Heart left ventricle (tissue), 13 donors: Measurements from ENCODE around the gene RGS16.

Experiments used
- POLR2A ChIP-seq, 2 donors: fragments of 450-650 bp; IDR thresholded peaks; one replicate each; pipeline ENCODE4 v1.6.1; 2017; ENCODE audit warnings: antibody characterized with exemption in 2 of 2, mild to moderate bottlenecking in 2 of 2, moderate library complexity in 2 of 2
- TF ChIP-seq, protein P1 (sequence below), 12 donors: fragments of 200-600 bp; sonication (generic) in 4 of 12; IDR thresholded peaks; one replicate each; pipeline versions ENCODE4 v1.5.0 to v1.8.0; 2018 to 2022; ENCODE audit warnings: antibody characterized with exemption in 12 of 12, mild to moderate bottlenecking in 5 of 12
- donor health status: ischemic (EF 13 %, LVEDD 7.1; RV severe dilation, severe dysfunction).
- donor health status: DM: no; HTN: yes; CAD: no.
- donor health status: DM: no; HTN: no; CAD: no.
- donor health status: ischemic (EF 25% LVEDD 6.9; RV normal size, moderate dysfunction).
- donor health status: ischemic (EF 25% LVEDD 5.7; RV mildly dilated, moderate dysfunction).
- donor health status: ischemic (EF 35%, LVEDD 5.7; RV mildly dilated, moderate dysfunction).
- donor health status: nonischemic (EF 11% LVEDD 7.7; RV severe dilation, severe dysfunction).
- donor health status: DM: yes; HTN: yes; CAD: no.
- donor health status: PGD.
- donor health status: ischemic (EF 29% LVEDD 5.4; RV normal size, mild dysfunction).
- donor health status: nonischemic (EF 23%, LVEDD 6.1; RV moderate dilation, normal function).

DNA sequence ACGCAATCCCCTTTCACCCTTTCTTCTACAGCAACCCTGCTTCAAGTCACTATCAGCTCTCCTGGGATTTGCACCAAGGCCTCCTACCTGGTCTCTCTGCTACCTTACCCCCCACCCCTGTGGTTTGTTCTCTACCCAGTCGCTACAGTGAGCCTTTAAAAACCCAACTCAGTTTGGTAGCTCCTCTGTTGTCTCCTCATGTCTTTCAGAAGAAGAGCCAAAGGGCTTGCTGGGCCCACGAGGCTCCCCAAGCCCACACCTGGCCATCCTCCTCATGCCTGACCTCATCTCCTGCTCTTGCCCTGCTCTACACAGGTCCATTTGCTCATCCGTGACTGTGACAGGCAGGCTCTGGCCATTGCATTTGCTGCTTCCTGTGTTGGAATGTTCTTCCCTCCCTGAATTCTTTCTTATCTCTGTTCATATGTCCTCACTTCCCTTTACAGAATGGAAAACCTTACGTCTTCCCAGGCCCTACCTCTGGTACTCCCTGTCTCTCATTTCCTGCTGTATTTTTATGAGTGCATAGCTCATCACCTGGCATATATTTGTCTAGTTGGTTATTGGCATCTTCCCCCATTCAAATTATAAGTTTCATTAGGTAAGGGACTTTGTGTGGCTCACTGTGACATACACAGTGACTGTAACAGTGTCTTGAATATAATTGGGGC lies 3.3 kb downstream of the RGS16 start:
- TF ChIP-seq POLR2A (IDR thresholded peaks at IDR 0.05): no peak
- TF ChIP-seq, protein P1, sequence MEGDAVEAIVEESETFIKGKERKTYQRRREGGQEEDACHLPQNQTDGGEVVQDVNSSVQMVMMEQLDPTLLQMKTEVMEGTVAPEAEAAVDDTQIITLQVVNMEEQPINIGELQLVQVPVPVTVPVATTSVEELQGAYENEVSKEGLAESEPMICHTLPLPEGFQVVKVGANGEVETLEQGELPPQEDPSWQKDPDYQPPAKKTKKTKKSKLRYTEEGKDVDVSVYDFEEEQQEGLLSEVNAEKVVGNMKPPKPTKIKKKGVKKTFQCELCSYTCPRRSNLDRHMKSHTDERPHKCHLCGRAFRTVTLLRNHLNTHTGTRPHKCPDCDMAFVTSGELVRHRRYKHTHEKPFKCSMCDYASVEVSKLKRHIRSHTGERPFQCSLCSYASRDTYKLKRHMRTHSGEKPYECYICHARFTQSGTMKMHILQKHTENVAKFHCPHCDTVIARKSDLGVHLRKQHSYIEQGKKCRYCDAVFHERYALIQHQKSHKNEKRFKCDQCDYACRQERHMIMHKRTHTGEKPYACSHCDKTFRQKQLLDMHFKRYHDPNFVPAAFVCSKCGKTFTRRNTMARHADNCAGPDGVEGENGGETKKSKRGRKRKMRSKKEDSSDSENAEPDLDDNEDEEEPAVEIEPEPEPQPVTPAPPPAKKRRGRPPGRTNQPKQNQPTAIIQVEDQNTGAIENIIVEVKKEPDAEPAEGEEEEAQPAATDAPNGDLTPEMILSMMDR (IDR thresholded peaks at IDR 0.05): no peak
